HG02588 (cell line): Measurements from ENCODE around the gene SENP5.
"Not testable (repeated sequence)": the region's sequence is repeated elsewhere in the genome, so short reads cannot be mapped to it uniquely, and the experiment has no call there.

Source experiments
- ATAC-seq: cut with Tn5 transposase; IDR thresholded peaks from one replicate; pipeline ENCODE4 v1.9.1; 2021; ENCODE audit warnings: mild to moderate bottlenecking, moderate library complexity; ENCODE audit not compliant: unreplicated experiment

Gene SENP5

GRCh38 chr3:196941729-196942225 lies 74.1 kb downstream of the SENP5 start:
- ATAC-seq, result peak; percentile 20

GRCh38 chr3:196942226-196942914 lies 74.7 kb downstream of the SENP5 start, which contains the start of gene NCBP2:
Gene NCBP2, minus strand, starts transcription at chr3:196942528. Its CDS starts 25 bp downstream, at chr3:196942503.
- peak; percentile 83 for ATAC-seq

GRCh38 chr3:196942915-196943277 lies 75.2 kb downstream of the SENP5 start:
- ATAC-seq, result peak; percentile 13

- not testable (repeated sequence) for ATAC-seq
Measured at GRCh38 chr3:196944037-196944790, 76.5 kb downstream of the SENP5 start.

- ATAC-seq, result no peak
Measured at GRCh38 chr3:196947136-196947859, 79.6 kb downstream of the SENP5 start.

- ATAC-seq, result no peak
Measured at GRCh38 chr3:196947860-196948441, 80.2 kb downstream of the SENP5 start.

GRCh38 chr3:196948442-196949284 lies 80.9 kb downstream of the SENP5 start:
- ATAC-seq, result no peak

- ATAC-seq, result no peak
Measured at GRCh38 chr3:196949285-196949619, 81.5 kb downstream of the SENP5 start.

- ATAC-seq, result no peak
Measured at GRCh38 chr3:196949750-196950149, 82.0 kb downstream of the SENP5 start.

GRCh38 chr3:196951371-196951770 lies 83.7 kb downstream of the SENP5 start:
- no peak for ATAC-seq

GRCh38 chr3:196954832-196955231 lies 87.1 kb downstream of the SENP5 start:
- ATAC-seq, result no peak

- ATAC-seq, result no peak
Measured at GRCh38 chr3:196962108-196962929, 94.6 kb downstream of the SENP5 start.

GRCh38 chr3:196962930-196963630 lies 95.4 kb downstream of the SENP5 start:
- no peak for ATAC-seq

- ATAC-seq, result no peak
Measured at GRCh38 chr3:196963631-196963953, 95.9 kb downstream of the SENP5 start.

GRCh38 chr3:196965112-196965803 lies 97.5 kb downstream of the SENP5 start:
- no peak for ATAC-seq

GRCh38 chr3:196965804-196966173 lies 98.1 kb downstream of the SENP5 start:
- no peak for ATAC-seq

GRCh38 chr3:196966526-196967401 lies 99.0 kb downstream of the SENP5 start:
- ATAC-seq, result no peak
